HepG2 (cell line): Measurements from ENCODE around the gene VPS4A. TPM values are rescaled to one million over a fixed set of nuclear protein-coding genes. Genes with fewer than 3 reads are reported as not detected.

ENCODE experiments used
- ATF7 ChIP-seq, 2 experiments: fragments of 450-650 bp in 1 of 2; sonication (generic) in 1 of 2; formaldehyde crosslinking in 1 of 2; IDR thresholded peaks; 2 replicates each; pipeline versions ENCODE4 v1.4.0 to v1.6.1; 2016 to 2020; ENCODE audit warnings: antibody characterized with exemption in 1 of 2, mild to moderate bottlenecking in 1 of 2, missing genetic modification reagents in 1 of 2
- BRCA1 ChIP-seq: sonication (generic); formaldehyde crosslinking; IDR thresholded peaks from 2 replicates; pipeline ENCODE4 v1.4.0; 2020; ENCODE audit warnings: missing genetic modification reagents
- HES4 ChIP-seq: sonication (generic); formaldehyde crosslinking; IDR thresholded peaks from 2 replicates; pipeline ENCODE4 v1.9.0; 2021; ENCODE audit warnings: mild to moderate bottlenecking, missing genetic modification reagents, borderline replicate concordance
- MTF2 ChIP-seq: sonication (generic); formaldehyde crosslinking; IDR thresholded peaks from 2 replicates; pipeline ENCODE4 v1.5.0; 2020; ENCODE audit warnings: missing genetic modification reagents, borderline replicate concordance
- PCBP1 ChIP-seq: fragments of 200-400 bp; formaldehyde crosslinking; IDR thresholded peaks from 2 replicates; pipeline ENCODE4 v1.6.1; 2017; ENCODE audit warnings: mild to moderate bottlenecking, low read depth, low read length, borderline replicate concordance
- SALL1 ChIP-seq: sonication (generic); formaldehyde crosslinking; IDR thresholded peaks from 2 replicates; pipeline ENCODE4 v1.8.0; 2022; ENCODE audit warnings: mild to moderate bottlenecking, missing genetic modification reagents
- TARDBP ChIP-seq: sonication (generic); formaldehyde crosslinking; IDR thresholded peaks from 2 replicates; pipeline ENCODE4 v1.8.0; 2022; ENCODE audit warnings: mild to moderate bottlenecking, missing genetic modification reagents
- ZNF260 ChIP-seq: sonication (generic); formaldehyde crosslinking; IDR thresholded peaks from 2 replicates; pipeline ENCODE4 v1.4.0; 2020; ENCODE audit warnings: missing genetic modification reagents, low read depth, mild to moderate bottlenecking, borderline replicate concordance
- ZNF567 ChIP-seq: sonication (generic); formaldehyde crosslinking; IDR thresholded peaks from 2 replicates; pipeline ENCODE4 v1.8.1; 2023; ENCODE audit warnings: mild to moderate bottlenecking, missing genetic modification reagents, borderline replicate concordance
- ZNF773 ChIP-seq: sonication (generic); formaldehyde crosslinking; IDR thresholded peaks from 2 replicates; pipeline ENCODE4 v1.4.0; 2020; ENCODE audit warnings: missing genetic modification reagents, borderline replicate concordance
- ZNF891 ChIP-seq: sonication (generic); formaldehyde crosslinking; IDR thresholded peaks from 2 replicates; pipeline ENCODE4 v1.5.0; 2020; ENCODE audit warnings: mild to moderate bottlenecking, missing genetic modification reagents
- polyA plus RNA-seq, 8 experiments: library from polyadenylated mRNA; depleted of rRNA in 3 of 8; stranded (reverse) in 7 of 8; unstranded in 1 of 8; fragments of >200 nt; fragmentation: Illumina TruSeq in 4 of 8; extraction: Trizol in 4 of 8; gene quantifications; 2 replicates each; pipeline versions ENCODE4 v1.2.1 to v1.2.3, GENCODE V29; 2011 to 2016; ENCODE audit warnings: low read depth in 4 of 8, missing spikeins in 1 of 8, mixed read lengths in 1 of 8; ENCODE audit not compliant: insufficient read depth in 1 of 8
- total RNA-seq, 5 experiments: library from RNA; depleted of rRNA; stranded (reverse); fragments of >200 nt; fragmentation: Illumina TruSeq; extraction: Trizol; gene quantifications; 2 replicates each; pipeline ENCODE4 v1.2.3, GENCODE V29; 2016; ENCODE audit warnings: low read depth in 1 of 5
- TF ChIP-seq, protein P1 (sequence below): sonication (generic); formaldehyde crosslinking; IDR thresholded peaks from 2 replicates; pipeline ENCODE4 v1.4.0; 2020; ENCODE audit warnings: missing genetic modification reagents
- TF ChIP-seq, protein P2 (sequence below): sonication (generic); formaldehyde crosslinking; IDR thresholded peaks from 2 replicates; pipeline ENCODE4 v1.4.0; 2020; ENCODE audit warnings: low read depth, mild to moderate bottlenecking, missing genetic modification reagents
- TF ChIP-seq, protein P3 (sequence below): sonication (generic); formaldehyde crosslinking; IDR thresholded peaks from 2 replicates; pipeline ENCODE4 v1.8.0; 2022; ENCODE audit warnings: mild to moderate bottlenecking, missing genetic modification reagents, moderate library complexity
- TF ChIP-seq, protein P4 (sequence below): sonication (generic); formaldehyde crosslinking; IDR thresholded peaks from 2 replicates; pipeline ENCODE4 v1.5.0; 2020; ENCODE audit warnings: mild to moderate bottlenecking, missing genetic modification reagents, borderline replicate concordance
- TF ChIP-seq, protein P5 (sequence below): sonication (generic); formaldehyde crosslinking; IDR thresholded peaks from 2 replicates; pipeline ENCODE4 v1.9.0; 2021; ENCODE audit warnings: missing genetic modification reagents, borderline replicate concordance
- TF ChIP-seq, protein P6 (sequence below): sonication (generic); formaldehyde crosslinking; IDR thresholded peaks from 2 replicates; pipeline ENCODE4 v1.5.0; 2020; ENCODE audit warnings: missing genetic modification reagents, mild to moderate bottlenecking, borderline replicate concordance

The VPS4A gene
- total and polyA plus RNA-seq, 2 of the 13 experiments (the other 11 are each of a cell fraction or from before 2014, with no cell fraction given), result 13.2 to 27.9 TPM

DNA sequence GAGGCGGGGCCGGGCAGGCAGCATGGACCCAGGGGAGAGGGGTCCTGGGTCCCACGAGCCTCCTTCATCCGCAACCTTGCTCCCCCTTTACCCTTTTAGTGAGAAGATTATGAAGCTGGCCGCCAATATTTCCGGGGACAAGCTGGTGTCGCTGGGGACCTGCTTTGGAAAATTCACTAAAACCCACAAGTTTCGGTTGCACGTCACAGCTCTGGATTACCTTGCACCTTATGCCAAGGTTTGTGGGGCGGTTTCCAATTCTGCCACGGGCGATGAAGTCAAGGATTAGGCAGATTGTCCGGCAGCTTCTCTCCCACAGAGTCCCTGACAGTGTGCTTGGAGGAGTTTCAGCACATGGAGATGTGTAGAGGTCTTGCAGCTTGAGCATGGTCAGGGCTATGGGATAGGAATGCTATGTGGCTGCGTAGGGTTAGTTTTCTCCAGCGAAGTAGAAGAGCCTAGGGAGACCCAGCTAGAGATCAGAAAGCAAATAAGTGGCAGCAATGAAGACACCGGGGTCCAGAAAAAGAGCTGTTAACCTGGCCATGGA lies 29.0 kb downstream of the VPS4A start (continued):
- TF ChIP-seq, protein P1, sequence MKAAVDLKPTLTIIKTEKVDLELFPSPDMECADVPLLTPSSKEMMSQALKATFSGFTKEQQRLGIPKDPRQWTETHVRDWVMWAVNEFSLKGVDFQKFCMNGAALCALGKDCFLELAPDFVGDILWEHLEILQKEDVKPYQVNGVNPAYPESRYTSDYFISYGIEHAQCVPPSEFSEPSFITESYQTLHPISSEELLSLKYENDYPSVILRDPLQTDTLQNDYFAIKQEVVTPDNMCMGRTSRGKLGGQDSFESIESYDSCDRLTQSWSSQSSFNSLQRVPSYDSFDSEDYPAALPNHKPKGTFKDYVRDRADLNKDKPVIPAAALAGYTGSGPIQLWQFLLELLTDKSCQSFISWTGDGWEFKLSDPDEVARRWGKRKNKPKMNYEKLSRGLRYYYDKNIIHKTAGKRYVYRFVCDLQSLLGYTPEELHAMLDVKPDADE (CRISPR knock-in tag), result no peak; the same call in 1 of the 2 replicates
- TF ChIP-seq, protein P2, sequence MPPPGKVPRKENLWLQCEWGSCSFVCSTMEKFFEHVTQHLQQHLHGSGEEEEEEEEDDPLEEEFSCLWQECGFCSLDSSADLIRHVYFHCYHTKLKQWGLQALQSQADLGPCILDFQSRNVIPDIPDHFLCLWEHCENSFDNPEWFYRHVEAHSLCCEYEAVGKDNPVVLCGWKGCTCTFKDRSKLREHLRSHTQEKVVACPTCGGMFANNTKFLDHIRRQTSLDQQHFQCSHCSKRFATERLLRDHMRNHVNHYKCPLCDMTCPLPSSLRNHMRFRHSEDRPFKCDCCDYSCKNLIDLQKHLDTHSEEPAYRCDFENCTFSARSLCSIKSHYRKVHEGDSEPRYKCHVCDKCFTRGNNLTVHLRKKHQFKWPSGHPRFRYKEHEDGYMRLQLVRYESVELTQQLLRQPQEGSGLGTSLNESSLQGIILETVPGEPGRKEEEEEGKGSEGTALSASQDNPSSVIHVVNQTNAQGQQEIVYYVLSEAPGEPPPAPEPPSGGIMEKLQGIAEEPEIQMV (CRISPR knock-in tag), result no peak
- TF ChIP-seq ATF7 (IDR thresholded peaks at IDR 0.05), result no peak
- TF ChIP-seq ATF7 (CRISPR knock-in tag; IDR thresholded peaks at IDR 0.05), result no peak
- TF ChIP-seq HES4 (CRISPR knock-in tag), result 0 out of 2 replicates have a peak, but pooled peaks have one; percentile 19
- TF ChIP-seq, protein P3, sequence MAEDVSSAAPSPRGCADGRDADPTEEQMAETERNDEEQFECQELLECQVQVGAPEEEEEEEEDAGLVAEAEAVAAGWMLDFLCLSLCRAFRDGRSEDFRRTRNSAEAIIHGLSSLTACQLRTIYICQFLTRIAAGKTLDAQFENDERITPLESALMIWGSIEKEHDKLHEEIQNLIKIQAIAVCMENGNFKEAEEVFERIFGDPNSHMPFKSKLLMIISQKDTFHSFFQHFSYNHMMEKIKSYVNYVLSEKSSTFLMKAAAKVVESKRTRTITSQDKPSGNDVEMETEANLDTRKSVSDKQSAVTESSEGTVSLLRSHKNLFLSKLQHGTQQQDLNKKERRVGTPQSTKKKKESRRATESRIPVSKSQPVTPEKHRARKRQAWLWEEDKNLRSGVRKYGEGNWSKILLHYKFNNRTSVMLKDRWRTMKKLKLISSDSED, result no peak
- TF ChIP-seq, protein P4, sequence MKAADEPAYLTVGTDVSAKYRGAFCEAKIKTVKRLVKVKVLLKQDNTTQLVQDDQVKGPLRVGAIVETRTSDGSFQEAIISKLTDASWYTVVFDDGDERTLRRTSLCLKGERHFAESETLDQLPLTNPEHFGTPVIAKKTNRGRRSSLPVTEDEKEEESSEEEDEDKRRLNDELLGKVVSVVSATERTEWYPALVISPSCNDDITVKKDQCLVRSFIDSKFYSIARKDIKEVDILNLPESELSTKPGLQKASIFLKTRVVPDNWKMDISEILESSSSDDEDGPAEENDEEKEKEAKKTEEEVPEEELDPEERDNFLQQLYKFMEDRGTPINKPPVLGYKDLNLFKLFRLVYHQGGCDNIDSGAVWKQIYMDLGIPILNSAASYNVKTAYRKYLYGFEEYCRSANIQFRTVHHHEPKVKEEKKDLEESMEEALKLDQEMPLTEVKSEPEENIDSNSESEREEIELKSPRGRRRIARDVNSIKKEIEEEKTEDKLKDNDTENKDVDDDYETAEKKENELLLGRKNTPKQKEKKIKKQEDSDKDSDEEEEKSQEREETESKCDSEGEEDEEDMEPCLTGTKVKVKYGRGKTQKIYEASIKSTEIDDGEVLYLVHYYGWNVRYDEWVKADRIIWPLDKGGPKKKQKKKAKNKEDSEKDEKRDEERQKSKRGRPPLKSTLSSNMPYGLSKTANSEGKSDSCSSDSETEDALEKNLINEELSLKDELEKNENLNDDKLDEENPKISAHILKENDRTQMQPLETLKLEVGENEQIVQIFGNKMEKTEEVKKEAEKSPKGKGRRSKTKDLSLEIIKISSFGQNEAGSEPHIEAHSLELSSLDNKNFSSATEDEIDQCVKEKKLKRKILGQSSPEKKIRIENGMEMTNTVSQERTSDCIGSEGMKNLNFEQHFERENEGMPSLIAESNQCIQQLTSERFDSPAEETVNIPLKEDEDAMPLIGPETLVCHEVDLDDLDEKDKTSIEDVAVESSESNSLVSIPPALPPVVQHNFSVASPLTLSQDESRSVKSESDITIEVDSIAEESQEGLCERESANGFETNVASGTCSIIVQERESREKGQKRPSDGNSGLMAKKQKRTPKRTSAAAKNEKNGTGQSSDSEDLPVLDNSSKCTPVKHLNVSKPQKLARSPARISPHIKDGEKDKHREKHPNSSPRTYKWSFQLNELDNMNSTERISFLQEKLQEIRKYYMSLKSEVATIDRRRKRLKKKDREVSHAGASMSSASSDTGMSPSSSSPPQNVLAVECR, result no peak
- no peak for TF ChIP-seq PCBP1
- TF ChIP-seq SALL1, result no peak
- TF ChIP-seq BRCA1, result 0 out of 2 replicates have a peak, but pooled peaks have one; percentile 47
- TF ChIP-seq, protein P5, sequence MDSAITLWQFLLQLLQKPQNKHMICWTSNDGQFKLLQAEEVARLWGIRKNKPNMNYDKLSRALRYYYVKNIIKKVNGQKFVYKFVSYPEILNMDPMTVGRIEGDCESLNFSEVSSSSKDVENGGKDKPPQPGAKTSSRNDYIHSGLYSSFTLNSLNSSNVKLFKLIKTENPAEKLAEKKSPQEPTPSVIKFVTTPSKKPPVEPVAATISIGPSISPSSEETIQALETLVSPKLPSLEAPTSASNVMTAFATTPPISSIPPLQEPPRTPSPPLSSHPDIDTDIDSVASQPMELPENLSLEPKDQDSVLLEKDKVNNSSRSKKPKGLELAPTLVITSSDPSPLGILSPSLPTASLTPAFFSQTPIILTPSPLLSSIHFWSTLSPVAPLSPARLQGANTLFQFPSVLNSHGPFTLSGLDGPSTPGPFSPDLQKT (CRISPR knock-in tag), result no peak
- TF ChIP-seq MTF2 (CRISPR knock-in tag), result peak; percentile 51
- 0 out of 2 replicates have a peak, but pooled peaks have one; percentile 4 for TF ChIP-seq ZNF891 (CRISPR knock-in tag)
- no peak for TF ChIP-seq ZNF260 (CRISPR knock-in tag)
- no peak for TF ChIP-seq ZNF567 (CRISPR knock-in tag)
- no peak for TF ChIP-seq TARDBP (CRISPR knock-in tag)
- 0 out of 2 replicates have a peak, but pooled peaks have one; percentile 4 for TF ChIP-seq ZNF773 (CRISPR knock-in tag)
- TF ChIP-seq, protein P6, sequence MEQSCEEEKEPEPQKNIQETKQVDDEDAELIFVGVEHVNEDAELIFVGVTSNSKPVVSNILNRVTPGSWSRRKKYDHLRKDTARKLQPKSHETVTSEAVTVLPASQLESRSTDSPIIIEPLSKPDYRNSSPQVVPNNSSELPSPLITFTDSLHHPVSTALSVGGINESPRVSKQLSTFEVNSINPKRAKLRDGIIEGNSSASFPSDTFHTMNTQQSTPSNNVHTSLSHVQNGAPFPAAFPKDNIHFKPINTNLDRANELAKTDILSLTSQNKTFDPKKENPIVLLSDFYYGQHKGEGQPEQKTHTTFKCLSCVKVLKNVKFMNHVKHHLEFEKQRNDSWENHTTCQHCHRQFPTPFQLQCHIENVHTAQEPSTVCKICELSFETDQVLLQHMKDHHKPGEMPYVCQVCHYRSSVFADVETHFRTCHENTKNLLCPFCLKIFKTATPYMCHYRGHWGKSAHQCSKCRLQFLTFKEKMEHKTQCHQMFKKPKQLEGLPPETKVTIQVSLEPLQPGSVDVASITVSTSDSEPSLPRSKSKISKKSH (CRISPR knock-in tag), result no peak
